Upper lobe of right lung (tissue), 1 donor: Measurements from ENCODE around the gene UAP1L1. TPM values are rescaled to one million over a fixed set of nuclear protein-coding genes. Genes with fewer than 3 reads are reported as not detected.

Experiments
- ATAC-seq: fragments of 200-7000 bp; cut with Tn5 transposase; one replicate; pipeline ENCODE4 v1.9.1; 2020; ENCODE audit warnings: mild to moderate bottlenecking, moderate library complexity
- DNase-seq: peaks from one replicate; pipeline ENCODE4 v3.0.0-alpha.2; 2020
- H3K27ac ChIP-seq: fragments of 200-600 bp; one replicate; pipeline ENCODE4 v1.8.0; 2022
- H3K27me3 ChIP-seq: fragments of 200-600 bp; one replicate; pipeline ENCODE4 v1.8.0; 2022; ENCODE audit warnings: mild to moderate bottlenecking
- H3K36me3 ChIP-seq: fragments of 200-600 bp; one replicate; pipeline ENCODE4 v1.8.0; 2022
- H3K4me1 ChIP-seq: fragments of 200-600 bp; one replicate; pipeline ENCODE4 v1.8.0; 2022
- H3K4me3 ChIP-seq: fragments of 200-600 bp; one replicate; pipeline ENCODE4 v1.8.0; 2022; ENCODE audit warnings: mild to moderate bottlenecking
- H3K9me3 ChIP-seq: fragments of 200-600 bp; one replicate; pipeline ENCODE4 v1.8.0; 2022
- intact Hi-C: fragments of 100-400 bp; cut with DNase I; formaldehyde crosslinking; loops from one replicate; pipeline ENCODE4 v1.11.0; 2022
- total RNA-seq: library from RNA; stranded (reverse); fragmentation: NEBNext Ultra II Directional; extraction: Animal tissue kit (Norgen Biotek cat#: 25700); gene quantifications from one replicate; pipeline ENCODE4 v1.2.1, GENCODE V29; 2021
- TF ChIP-seq, protein P1 (sequence below): fragments of 200-600 bp; IDR thresholded peaks from one replicate; pipeline ENCODE4 v1.8.0; 2022; ENCODE audit warnings: antibody characterized with exemption
- donor health status: DM: no; HTN: yes; CAD: no; lungs with severe emphysema.

Gene UAP1L1
- total RNA-seq, 1 donor from 2014 or later = 30.7 TPM

- ATAC-seq (peak; percentile 4), DNase-seq (no peak)
- TF ChIP-seq, protein P1, sequence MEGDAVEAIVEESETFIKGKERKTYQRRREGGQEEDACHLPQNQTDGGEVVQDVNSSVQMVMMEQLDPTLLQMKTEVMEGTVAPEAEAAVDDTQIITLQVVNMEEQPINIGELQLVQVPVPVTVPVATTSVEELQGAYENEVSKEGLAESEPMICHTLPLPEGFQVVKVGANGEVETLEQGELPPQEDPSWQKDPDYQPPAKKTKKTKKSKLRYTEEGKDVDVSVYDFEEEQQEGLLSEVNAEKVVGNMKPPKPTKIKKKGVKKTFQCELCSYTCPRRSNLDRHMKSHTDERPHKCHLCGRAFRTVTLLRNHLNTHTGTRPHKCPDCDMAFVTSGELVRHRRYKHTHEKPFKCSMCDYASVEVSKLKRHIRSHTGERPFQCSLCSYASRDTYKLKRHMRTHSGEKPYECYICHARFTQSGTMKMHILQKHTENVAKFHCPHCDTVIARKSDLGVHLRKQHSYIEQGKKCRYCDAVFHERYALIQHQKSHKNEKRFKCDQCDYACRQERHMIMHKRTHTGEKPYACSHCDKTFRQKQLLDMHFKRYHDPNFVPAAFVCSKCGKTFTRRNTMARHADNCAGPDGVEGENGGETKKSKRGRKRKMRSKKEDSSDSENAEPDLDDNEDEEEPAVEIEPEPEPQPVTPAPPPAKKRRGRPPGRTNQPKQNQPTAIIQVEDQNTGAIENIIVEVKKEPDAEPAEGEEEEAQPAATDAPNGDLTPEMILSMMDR = no peak
- intact Hi-C loops = no loop called here
- Histone ChIP-seq H3K4me1 (peaks cover 17% of the 10 kb centered on the region), H3K27ac (peak overlapping the region; percentile 93), H3K4me3 (peak overlapping the region; percentile 76), H3K9me3 (no peaks in the 10 kb centered on the region), H3K27me3 (no peaks in the 10 kb centered on the region), H3K36me3 (peaks cover 25% of the 10 kb centered on the region)
These were observed 8.7 kb downstream of the UAP1L1 start for GRCh38 chr9:137085920-137086530.

DNA sequence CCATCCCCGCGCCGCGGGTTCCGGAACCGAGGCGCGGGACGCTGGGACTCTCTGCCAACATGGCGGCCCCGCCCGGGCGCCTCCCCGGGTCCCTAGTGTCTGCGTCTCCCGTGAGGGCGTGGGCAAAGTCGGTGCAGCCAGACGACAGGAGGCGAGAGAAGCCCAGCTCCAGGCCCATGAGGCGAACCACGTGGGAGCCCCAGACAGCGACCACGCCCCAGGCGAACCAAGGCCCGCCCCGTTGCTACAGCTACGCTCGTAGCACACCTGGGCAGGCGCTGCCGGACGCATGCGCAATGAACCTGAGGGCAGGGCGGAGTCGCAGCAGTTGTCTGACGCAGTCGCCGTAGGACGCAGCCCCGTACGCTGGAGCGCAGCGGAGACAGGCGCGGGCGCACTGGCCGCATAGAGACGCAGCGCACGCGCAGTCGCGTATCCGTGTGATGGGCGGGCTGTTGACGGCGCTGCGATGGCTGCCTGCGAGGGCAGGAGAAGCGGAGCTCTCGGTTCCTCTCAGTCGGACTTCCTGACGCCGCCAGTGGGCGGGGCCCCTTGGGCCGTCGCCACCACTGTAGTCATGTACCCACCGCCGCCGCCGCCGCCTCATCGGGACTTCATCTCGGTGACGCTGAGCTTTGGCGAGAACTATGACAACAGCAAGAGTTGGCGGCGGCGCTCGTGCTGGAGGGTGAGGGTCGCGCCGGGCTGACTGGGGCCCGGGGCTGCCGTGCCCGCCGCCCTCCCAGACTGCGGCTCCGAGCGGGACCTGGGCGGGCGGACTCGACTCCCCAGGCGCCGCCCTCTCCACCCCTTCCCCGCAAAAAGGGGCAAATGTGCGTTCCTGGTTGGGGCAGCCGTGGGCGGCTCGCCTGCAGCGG is 9.5 kb downstream of the UAP1L1 start, which contains the start of gene MAN1B1:
MAN1B1 (plus strand) TSS at position 455 of the 878 bp plus-strand sequence; CDS start at position 470, 15 bp downstream.
- ATAC-seq (peak; percentile 92), DNase-seq (peak; percentile 100)
- H3K4me3 ChIP-seq = peak within 1 kb of the TSS; percentile 76
- H3K27ac ChIP-seq = peak within 1 kb of the TSS; percentile 93
- H3K36me3 ChIP-seq = peaks cover 21% of the 10 kb centered on the region
- TF ChIP-seq, protein P1 = no peak
- H3K27me3 ChIP-seq = no peaks in the 10 kb centered on the region
- intact Hi-C loops = no loop called here
- H3K9me3 ChIP-seq = no peaks in the 10 kb centered on the region
- peaks cover 17% of the 10 kb centered on the region for H3K4me1 ChIP-seq

GRCh38 chr9:137087409-137087925 is 10.2 kb downstream of the UAP1L1 start:
- ATAC-seq (no peak), DNase-seq (no peak)
- peak overlapping the region; percentile 76 for H3K4me3 ChIP-seq
- peaks cover 17% of the 10 kb centered on the region for H3K4me1 ChIP-seq
- H3K36me3 ChIP-seq = peaks cover 21% of the 10 kb centered on the region
- peak overlapping the region; percentile 93 for H3K27ac ChIP-seq
- intact Hi-C loops = no loop called here
- TF ChIP-seq, protein P1 = no peak
- H3K27me3 ChIP-seq = no peaks in the 10 kb centered on the region
- no peaks in the 10 kb centered on the region for H3K9me3 ChIP-seq

- Histone ChIP-seq H3K4me1 (peaks cover 17% of the 10 kb centered on the region), H3K27me3 (no peaks in the 10 kb centered on the region), H3K27ac (no peak overlapping the region), H3K9me3 (no peaks in the 10 kb centered on the region), H3K36me3 (peaks cover 21% of the 10 kb centered on the region), H3K4me3 (no peak overlapping the region)
- ATAC-seq (no peak), DNase-seq (no peak)
- intact Hi-C loops = no loop called here
- TF ChIP-seq, protein P1 = no peak
These were observed 10.8 kb downstream of the UAP1L1 start for GRCh38 chr9:137088121-137088520.

- Histone ChIP-seq H3K9me3 (no peaks in the 10 kb centered on the region), H3K27me3 (no peaks in the 10 kb centered on the region), H3K36me3 (peaks cover 19% of the 10 kb centered on the region), H3K4me3 (no peak overlapping the region), H3K27ac (no peak overlapping the region), H3K4me1 (peaks cover 17% of the 10 kb centered on the region)
- TF ChIP-seq, protein P1 = no peak
- intact Hi-C loops = no loop called here
- no peak for ATAC-seq
- DNase-seq = no peak
These were observed 12.1 kb downstream of the UAP1L1 start for GRCh38 chr9:137089232-137089947.
